Measurements from ENCODE around the gene NHSL1. TPM values are rescaled to one million over a fixed set of nuclear protein-coding genes. Genes with fewer than 3 reads are reported as not detected.

The NHSL1 gene
- total and polyA plus RNA-seq, 9 donors, result 20.0 to 35.7 (median 28.4) TPM

DNA sequence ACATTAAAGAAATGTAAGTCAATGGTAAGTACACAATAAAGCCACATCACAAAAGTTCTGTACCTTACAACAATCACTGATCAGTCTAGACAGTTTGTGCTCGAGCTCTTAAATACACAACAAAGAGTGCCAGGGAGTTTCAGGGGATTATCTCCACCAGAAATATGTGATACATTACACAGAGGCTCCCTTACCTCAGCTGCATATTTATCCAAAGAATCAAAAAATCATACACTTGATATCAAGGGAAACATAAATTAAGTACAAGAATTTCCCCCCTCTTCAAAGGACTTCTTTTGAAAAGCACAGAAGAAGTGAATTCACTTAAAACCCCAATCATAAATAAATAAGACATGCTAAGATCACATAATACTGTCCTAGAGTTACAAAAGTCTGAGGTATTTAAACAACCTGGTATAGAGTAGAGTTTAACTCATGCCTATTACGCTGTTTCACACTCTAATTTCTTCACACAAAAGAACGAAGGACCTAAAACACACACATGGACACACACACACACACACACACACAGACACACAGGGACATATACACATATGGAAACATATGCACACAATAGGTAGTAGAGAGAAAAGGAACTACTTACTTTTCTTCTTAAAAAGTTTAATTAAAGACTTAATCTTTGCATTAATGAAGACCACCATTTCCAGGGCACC lies 528 bp downstream of the NHSL1 start:
- Histone ChIP-seq H3K9me3 (replicated peaks; ENCODE audit: control insufficient read depth, low read depth, low read length) (no peaks in the 10 kb centered on the region), H3K4me1 (ENCODE audit: control insufficient read depth, insufficient read depth, low read length) (no peaks in the 10 kb centered on the region), H3K27me3 (ENCODE audit: control insufficient read depth, insufficient read depth, low read length) (no peaks in the 10 kb centered on the region), H3K36me3 (ENCODE audit: control insufficient read depth, insufficient read depth, low read length) (peaks cover 13% of the 10 kb centered on the region), H3K27ac (ENCODE audit: low read length) (no peak overlapping the region), H3K4me3 (ENCODE audit: low read length) (no peak overlapping the region)
- DNase-seq, result no peak
- WGBS (ENCODE audit: insufficient coverage), result no CpG with 5 or more reads among the region's 3 CpGs

DNA sequence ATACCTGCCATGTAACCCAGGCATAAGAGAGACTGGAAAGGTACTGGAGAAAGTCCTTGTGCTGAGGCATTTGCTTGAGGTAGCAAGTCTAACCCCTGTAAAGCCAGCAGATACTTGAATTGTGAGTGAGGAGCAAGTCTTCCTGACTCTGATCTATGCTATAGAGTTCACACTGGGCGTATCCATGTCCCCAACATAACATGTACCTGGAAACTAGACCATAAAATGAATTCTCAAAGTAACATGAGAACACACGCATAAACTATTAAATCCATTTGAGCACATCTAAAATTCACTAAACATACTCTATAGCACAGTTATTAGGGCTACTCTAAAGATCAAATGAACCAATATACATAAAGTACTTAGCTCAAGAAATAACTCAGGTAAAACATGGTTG lies 2.0 kb downstream of the NHSL1 start:
- Histone ChIP-seq H3K9me3 (replicated peaks; ENCODE audit: control insufficient read depth, low read depth, low read length) (no peaks in the 10 kb centered on the region), H3K4me3 (ENCODE audit: low read length) (no peak overlapping the region), H3K4me1 (ENCODE audit: control insufficient read depth, insufficient read depth, low read length) (peaks cover 3% of the 10 kb centered on the region), H3K27ac (ENCODE audit: low read length) (no peak overlapping the region), H3K36me3 (ENCODE audit: control insufficient read depth, insufficient read depth, low read length) (peaks cover 13% of the 10 kb centered on the region), H3K27me3 (ENCODE audit: control insufficient read depth, insufficient read depth, low read length) (no peaks in the 10 kb centered on the region)
- WGBS (ENCODE audit: insufficient coverage), result no CpG with 5 or more reads among the region's 2 CpGs
- no peak for DNase-seq

DNA sequence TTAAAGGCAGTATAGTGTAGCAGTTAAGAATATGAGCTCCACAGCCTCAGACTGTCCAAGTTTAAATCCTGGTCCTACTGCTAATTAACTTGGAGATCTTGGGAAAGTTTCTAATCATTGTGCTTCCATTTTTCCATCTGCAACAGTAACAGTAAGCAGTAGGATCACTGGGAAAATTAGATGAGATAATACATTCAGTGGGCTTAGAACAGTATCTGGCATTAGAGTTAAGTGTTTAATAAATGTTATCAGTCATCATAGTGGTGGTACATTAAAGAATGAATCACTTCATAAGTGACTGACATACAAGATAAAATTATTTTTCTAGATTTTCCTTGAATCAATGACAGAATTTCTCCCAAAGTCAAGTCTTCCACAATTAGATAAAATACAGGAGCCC lies 5.0 kb downstream of the NHSL1 start:
- no peak for DNase-seq
- peaks cover 9% of the 10 kb centered on the region for H3K4me1 ChIP-seq (ENCODE audit: control insufficient read depth, insufficient read depth, low read length)
- no peaks in the 10 kb centered on the region for H3K9me3 ChIP-seq (replicated peaks; ENCODE audit: control insufficient read depth, low read depth, low read length)
- H3K4me3 ChIP-seq (ENCODE audit: low read length), result no peak overlapping the region
- H3K36me3 ChIP-seq (ENCODE audit: control insufficient read depth, insufficient read depth, low read length), result peaks cover 15% of the 10 kb centered on the region
- H3K27me3 ChIP-seq (ENCODE audit: control insufficient read depth, insufficient read depth, low read length), result no peaks in the 10 kb centered on the region
- H3K27ac ChIP-seq (ENCODE audit: low read length), result no peak overlapping the region

DNA sequence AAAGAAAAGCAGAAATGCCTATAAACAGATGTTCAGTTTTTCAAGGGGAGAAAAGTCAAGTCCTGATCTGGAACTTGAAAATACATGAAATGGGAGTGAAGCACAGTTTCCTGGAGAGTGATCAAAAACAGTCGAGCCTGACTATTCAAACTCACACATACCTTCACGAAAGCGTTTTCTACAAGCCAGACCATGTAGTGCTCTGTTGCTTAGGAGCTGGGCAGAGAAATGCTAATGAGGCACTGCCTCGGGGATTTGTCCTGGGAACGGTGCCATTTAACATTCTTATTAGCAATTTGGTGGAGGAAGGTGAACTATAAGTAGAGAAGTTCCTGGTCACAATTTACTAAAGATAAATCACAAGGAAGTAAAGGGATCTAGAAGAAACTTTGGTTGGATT lies 5.9 kb downstream of the NHSL1 start:
- Histone ChIP-seq H3K4me1 (ENCODE audit: control insufficient read depth, insufficient read depth, low read length) (peaks cover 9% of the 10 kb centered on the region), H3K9me3 (replicated peaks; ENCODE audit: control insufficient read depth, low read depth, low read length) (no peaks in the 10 kb centered on the region), H3K36me3 (ENCODE audit: control insufficient read depth, insufficient read depth, low read length) (peaks cover 19% of the 10 kb centered on the region), H3K27ac (ENCODE audit: low read length) (peak overlapping the region; percentile 1), H3K27me3 (ENCODE audit: control insufficient read depth, insufficient read depth, low read length) (no peaks in the 10 kb centered on the region), H3K4me3 (ENCODE audit: low read length) (no peak overlapping the region)
- DNase-seq, result peak; percentile 89
- WGBS (ENCODE audit: insufficient coverage), result no CpG with 5 or more reads among the region's 5 CpGs

DNA sequence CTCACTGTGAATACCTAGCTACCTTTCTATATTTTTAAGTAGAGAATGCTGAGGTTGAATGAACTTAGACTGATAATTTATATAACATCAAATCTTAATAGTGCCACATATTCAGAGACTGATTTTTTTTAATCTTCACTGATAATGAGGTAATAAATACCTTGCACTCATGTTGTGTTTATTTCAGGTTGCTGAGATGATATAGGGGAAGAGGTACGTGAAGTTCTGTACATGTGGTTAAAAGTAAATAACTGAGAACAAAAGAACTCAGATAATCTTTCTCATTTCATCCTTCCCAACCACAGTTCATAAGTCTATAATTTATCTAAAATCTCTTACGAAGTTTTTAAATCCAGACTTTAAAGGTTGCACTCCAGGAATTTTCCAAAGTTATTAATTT lies 6.4 kb downstream of the NHSL1 start:
- Histone ChIP-seq H3K27ac (ENCODE audit: low read length) (no peak overlapping the region), H3K4me3 (ENCODE audit: low read length) (no peak overlapping the region), H3K9me3 (replicated peaks; ENCODE audit: control insufficient read depth, low read depth, low read length) (no peaks in the 10 kb centered on the region), H3K36me3 (ENCODE audit: control insufficient read depth, insufficient read depth, low read length) (peaks cover 19% of the 10 kb centered on the region), H3K27me3 (ENCODE audit: control insufficient read depth, insufficient read depth, low read length) (no peaks in the 10 kb centered on the region), H3K4me1 (ENCODE audit: control insufficient read depth, insufficient read depth, low read length) (peaks cover 9% of the 10 kb centered on the region)
- WGBS (ENCODE audit: insufficient coverage), result no CpG with 5 or more reads among the region's 2 CpGs
- no peak for DNase-seq

DNA sequence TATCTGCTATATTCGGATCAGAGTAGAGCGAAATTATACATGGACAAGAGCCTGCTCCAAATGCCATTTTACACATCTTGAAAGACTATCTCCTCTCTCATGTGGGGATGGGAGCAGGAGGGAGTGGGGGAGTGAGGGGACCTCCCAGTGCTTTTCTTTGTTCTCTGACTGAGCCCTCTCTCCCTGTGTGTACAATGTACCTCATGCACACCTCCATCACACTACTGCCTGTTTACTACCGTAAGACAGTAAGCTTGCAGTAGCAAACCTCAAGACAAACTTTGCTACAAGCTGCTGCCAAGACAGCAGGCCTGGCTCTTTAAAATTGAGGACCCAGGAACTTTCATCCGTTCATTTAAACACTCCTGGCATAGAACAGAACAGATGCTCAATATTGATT lies 7.2 kb downstream of the NHSL1 start:
- Histone ChIP-seq H3K4me1 (ENCODE audit: control insufficient read depth, insufficient read depth, low read length) (peaks cover 9% of the 10 kb centered on the region), H3K9me3 (replicated peaks; ENCODE audit: control insufficient read depth, low read depth, low read length) (no peaks in the 10 kb centered on the region), H3K36me3 (ENCODE audit: control insufficient read depth, insufficient read depth, low read length) (peaks cover 19% of the 10 kb centered on the region), H3K27ac (ENCODE audit: low read length) (no peak overlapping the region), H3K4me3 (ENCODE audit: low read length) (no peak overlapping the region), H3K27me3 (ENCODE audit: control insufficient read depth, insufficient read depth, low read length) (no peaks in the 10 kb centered on the region)
- DNase-seq, result no peak
- 33% methylated on average over 1 of the region's 4 CpGs for WGBS (ENCODE audit: insufficient coverage)

DNA sequence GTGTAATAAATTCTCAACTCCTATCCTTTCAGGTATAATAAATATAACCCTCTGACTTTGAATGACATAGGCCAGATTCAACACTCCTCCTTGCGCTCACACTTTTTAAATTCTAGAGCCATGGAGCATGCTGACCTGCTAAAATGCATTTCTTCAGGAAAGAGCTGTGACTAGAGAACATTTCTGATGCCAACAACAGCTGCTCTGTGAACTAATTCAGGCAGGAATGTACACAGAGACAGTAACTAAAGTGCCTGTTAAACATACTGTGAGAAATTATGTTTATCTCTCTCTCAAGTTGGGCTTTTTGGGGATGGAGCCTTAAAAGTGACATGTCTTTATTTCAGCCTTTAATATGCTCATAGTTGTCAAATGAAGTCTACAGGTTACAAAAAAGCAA lies 8.3 kb downstream of the NHSL1 start:
- WGBS (ENCODE audit: insufficient coverage), result 50% methylated on average over 1 of the region's 1 CpG
- peaks cover 18% of the 10 kb centered on the region for H3K36me3 ChIP-seq (ENCODE audit: control insufficient read depth, insufficient read depth, low read length)
- peak; percentile 79 for DNase-seq
- H3K27ac ChIP-seq (ENCODE audit: low read length), result peak overlapping the region; percentile 38
- no peaks in the 10 kb centered on the region for H3K9me3 ChIP-seq (replicated peaks; ENCODE audit: control insufficient read depth, low read depth, low read length)
- peaks cover 9% of the 10 kb centered on the region for H3K4me1 ChIP-seq (ENCODE audit: control insufficient read depth, insufficient read depth, low read length)
- H3K27me3 ChIP-seq (ENCODE audit: control insufficient read depth, insufficient read depth, low read length), result no peaks in the 10 kb centered on the region
- H3K4me3 ChIP-seq (ENCODE audit: low read length), result no peak overlapping the region

DNA sequence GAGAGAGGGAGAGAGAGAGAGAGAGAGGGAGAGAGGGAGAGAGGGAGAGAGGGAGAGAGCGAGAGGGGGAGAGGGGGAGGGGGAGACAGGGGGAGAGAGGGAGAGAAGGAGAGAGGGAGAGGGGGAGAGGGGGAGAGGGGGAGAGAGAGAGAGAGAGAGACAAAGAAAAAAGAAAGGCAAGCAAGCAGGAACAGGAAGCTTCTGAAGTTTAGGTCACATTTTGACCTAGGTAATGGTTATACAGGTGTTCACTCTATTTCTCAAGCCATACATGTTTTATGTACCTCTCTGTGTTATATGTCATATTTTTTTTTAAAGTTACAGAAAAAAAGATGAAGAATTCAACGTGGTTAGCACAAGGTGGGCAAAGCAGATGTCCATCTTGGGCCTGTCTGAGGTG lies 9.4 kb downstream of the NHSL1 start:
- no CpG with 5 or more reads among the region's 2 CpGs for WGBS (ENCODE audit: insufficient coverage)
- Histone ChIP-seq H3K4me3 (ENCODE audit: low read length) (no peak overlapping the region), H3K27me3 (ENCODE audit: control insufficient read depth, insufficient read depth, low read length) (no peaks in the 10 kb centered on the region), H3K9me3 (replicated peaks; ENCODE audit: control insufficient read depth, low read depth, low read length) (no peaks in the 10 kb centered on the region), H3K4me1 (ENCODE audit: control insufficient read depth, insufficient read depth, low read length) (peaks cover 9% of the 10 kb centered on the region), H3K36me3 (ENCODE audit: control insufficient read depth, insufficient read depth, low read length) (peaks cover 10% of the 10 kb centered on the region), H3K27ac (ENCODE audit: low read length) (no peak overlapping the region)
- no peak for DNase-seq

DNA sequence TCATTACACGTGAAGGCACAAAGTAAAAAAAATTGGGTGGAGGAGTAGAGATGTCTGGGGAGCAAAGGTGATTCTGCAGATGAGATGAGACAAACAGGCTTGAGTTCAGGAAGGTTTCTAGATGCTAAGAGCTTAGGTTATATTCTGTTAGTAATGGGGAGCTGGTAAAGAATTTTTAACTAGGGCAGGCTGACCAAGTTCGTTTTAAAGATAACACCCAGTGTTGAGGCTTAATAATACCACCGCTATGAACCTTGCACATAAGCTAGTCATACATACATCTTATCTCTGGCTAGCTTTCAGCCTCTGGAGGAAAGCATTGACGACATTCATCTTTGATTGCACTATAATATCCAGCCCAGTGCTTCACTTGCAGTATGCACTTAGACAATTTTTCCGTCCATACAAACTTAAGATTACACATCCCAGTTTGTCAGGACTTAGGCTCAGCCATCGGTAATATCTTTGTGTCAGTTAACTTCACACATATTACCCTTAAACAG lies 12.1 kb downstream of the NHSL1 start:
- 83% methylated on average over 5 of the region's 6 CpGs for WGBS (ENCODE audit: insufficient coverage)
- peaks cover 5% of the 10 kb centered on the region for H3K36me3 ChIP-seq (ENCODE audit: control insufficient read depth, insufficient read depth, low read length)

DNA sequence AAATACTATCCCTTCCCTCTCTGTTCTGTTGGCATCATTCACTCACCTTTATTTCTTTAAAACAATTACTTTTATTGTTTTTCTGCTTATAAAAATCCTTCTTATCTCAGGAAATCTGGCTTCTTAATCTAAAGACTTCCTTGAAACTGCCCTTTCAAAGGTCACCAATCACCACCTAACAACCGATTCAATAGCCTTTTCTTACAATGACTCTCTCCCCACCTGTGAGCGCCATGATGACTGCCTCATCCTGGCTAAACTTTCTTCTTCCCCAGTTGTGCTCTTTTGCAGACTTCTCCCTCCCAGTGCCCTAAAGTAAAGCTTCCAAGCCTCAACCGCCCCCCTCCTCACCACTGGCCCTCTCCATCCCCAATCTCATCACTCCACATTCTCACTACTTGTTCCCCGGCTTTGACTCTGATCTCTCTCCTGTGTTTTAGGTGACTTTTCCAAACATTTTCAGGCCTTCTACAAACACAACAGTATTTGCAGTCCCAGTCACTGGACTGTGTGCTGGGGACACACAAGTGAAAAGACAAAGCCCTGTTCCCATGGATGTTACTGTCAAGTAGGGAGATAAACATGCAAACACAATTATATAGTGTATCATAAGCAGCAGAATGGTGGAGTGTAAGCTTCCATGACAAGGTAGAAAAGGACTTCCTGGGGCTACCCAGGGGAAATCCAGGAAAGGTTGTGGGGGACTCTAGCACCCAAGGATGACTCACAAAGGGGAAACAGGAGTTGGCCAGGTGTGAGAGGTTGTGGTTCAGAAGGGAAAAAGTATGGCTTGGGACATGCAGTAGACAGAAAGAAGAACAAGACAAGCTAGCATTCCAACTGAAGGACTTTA lies 12.8 kb downstream of the NHSL1 start:
- Histone ChIP-seq H3K36me3 (ENCODE audit: control insufficient read depth, insufficient read depth, low read length) (peaks cover 4% of the 10 kb centered on the region), H3K27ac (ENCODE audit: low read length) (no peak overlapping the region), H3K9me3 (replicated peaks; ENCODE audit: control insufficient read depth, low read depth, low read length) (no peaks in the 10 kb centered on the region), H3K4me1 (ENCODE audit: control insufficient read depth, insufficient read depth, low read length) (peaks cover 2% of the 10 kb centered on the region), H3K27me3 (ENCODE audit: control insufficient read depth, insufficient read depth, low read length) (no peaks in the 10 kb centered on the region), H3K4me3 (ENCODE audit: low read length) (no peak overlapping the region)
- no peak for DNase-seq
- 82% methylated on average over 4 of the region's 4 CpGs for WGBS (ENCODE audit: insufficient coverage)

More for the DNA sequence above, 12.1 kb downstream of the NHSL1 start:
- Histone ChIP-seq H3K9me3 (replicated peaks; ENCODE audit: control insufficient read depth, low read depth, low read length) (no peaks in the 10 kb centered on the region), H3K27me3 (ENCODE audit: control insufficient read depth, insufficient read depth, low read length) (no peaks in the 10 kb centered on the region), H3K4me1 (ENCODE audit: control insufficient read depth, insufficient read depth, low read length) (peaks cover 4% of the 10 kb centered on the region), H3K4me3 (ENCODE audit: low read length) (no peak overlapping the region), H3K27ac (ENCODE audit: low read length) (no peak overlapping the region)
- DNase-seq, result no peak

Data from muscle of leg (tissue), 11 donors.